ENCODE data around the gene BCL6.

DNA sequence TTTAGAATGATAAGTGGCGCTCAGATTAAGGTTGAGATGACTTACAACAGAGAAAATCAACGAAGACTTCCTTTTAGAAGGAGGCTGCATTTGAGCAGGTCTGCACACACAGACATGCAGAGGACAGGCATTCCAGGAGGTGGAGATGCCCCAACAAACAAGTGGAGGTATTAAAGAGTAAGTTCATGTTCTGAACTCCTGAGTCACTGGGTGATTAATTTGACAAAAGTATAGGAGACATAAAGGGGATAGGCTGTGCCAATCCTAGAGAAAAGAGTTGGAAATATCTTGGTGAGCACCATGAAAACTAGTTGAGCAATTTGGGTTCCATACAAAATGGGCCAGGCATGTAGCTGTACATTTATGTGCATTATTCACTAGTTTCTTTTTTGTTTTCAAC lies 33.5 kb upstream of the BCL6 start:
- TF ChIP-seq, protein P1, sequence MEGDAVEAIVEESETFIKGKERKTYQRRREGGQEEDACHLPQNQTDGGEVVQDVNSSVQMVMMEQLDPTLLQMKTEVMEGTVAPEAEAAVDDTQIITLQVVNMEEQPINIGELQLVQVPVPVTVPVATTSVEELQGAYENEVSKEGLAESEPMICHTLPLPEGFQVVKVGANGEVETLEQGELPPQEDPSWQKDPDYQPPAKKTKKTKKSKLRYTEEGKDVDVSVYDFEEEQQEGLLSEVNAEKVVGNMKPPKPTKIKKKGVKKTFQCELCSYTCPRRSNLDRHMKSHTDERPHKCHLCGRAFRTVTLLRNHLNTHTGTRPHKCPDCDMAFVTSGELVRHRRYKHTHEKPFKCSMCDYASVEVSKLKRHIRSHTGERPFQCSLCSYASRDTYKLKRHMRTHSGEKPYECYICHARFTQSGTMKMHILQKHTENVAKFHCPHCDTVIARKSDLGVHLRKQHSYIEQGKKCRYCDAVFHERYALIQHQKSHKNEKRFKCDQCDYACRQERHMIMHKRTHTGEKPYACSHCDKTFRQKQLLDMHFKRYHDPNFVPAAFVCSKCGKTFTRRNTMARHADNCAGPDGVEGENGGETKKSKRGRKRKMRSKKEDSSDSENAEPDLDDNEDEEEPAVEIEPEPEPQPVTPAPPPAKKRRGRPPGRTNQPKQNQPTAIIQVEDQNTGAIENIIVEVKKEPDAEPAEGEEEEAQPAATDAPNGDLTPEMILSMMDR (IDR thresholded peaks at IDR 0.05), result no peak
- TF ChIP-seq POLR2AphosphoS5 (IDR thresholded peaks at IDR 0.05), result no peak

All from sigmoid colon (tissue), 4 donors.